Measurements from ENCODE around the gene ETHE1. TPM values are rescaled to one million over a fixed set of nuclear protein-coding genes. Genes with fewer than 3 reads are reported as not detected.
"Not testable (repeated sequence)": the region's sequence is repeated elsewhere in the genome, so short reads cannot be mapped to it uniquely, and the experiment has no call there.

The ETHE1 gene
- total RNA-seq, 1 experiment from 2014 or later: 15.0 TPM

DNA sequence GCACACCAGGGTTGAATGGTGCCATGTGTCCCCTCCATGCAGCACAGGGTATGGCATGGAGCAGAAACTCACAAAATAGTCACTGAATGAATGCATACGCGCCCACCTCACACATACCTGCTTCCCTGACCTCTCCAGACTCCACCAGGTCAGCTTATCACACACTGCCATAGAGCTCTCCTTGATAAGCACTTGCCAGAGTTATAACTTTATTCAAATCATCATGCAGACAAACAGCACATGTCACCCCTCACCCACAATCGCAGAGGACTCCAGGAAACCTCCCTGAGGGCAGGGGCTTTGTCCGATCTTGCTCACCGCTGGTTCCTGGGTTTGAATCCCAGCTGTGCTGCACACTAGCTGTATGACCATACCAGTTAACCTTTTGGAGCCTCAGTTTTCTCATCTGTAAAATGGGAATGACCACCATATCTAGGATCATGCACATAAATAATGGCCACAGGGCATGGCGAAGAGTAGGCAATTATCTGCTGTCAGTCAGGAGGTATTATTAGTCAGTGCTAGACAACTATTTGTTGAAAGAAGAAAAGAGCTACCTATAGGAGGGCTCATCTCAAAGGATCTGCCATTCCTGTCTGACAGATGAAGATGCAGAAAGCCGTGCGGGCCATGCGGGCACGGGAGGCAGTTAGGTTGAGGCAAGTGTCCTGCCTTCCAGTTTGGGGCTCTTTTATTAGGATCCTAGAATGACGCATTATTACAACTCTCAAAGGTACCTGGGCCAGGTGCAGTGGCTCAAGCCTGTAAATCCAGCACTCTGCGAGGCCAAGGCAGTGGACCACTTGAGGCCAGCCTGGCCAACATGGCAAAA is 34.4 kb upstream of the ETHE1 start:
- DNase-seq: no peak
- no peak overlapping the region for H3K4me3 ChIP-seq (ENCODE audit: insufficient read depth, low read depth, low read length)
- H3K27me3 ChIP-seq (ENCODE audit: control insufficient read depth, insufficient read depth, low read length): no peaks in the 10 kb centered on the region
- peaks cover 2% of the 10 kb centered on the region for H3K36me3 ChIP-seq (replicated peaks; ENCODE audit: control insufficient read depth, insufficient read depth, low read length)

DNA sequence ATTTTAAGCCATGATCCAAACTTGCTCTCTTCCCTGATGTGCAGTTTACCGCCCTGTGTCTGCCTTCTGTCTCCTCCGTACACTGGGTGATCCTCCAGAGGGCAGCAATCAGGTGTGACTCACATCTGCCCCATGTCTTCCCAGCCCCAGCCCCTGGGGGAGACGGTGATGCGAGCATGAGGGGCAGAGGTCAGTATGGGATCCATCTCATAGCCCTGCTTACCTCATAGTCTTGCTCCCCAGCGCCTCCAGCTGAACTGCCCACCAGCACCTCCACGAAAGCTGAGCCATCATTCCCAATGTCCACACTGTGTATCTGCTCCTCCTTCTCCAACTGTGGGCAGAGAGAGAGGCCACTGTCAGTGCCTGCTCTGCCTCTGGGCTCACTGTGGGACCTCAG is 33.7 kb upstream of the ETHE1 start:
- Histone ChIP-seq H3K27me3 (ENCODE audit: control insufficient read depth, insufficient read depth, low read length) (no peaks in the 10 kb centered on the region), H3K4me3 (ENCODE audit: insufficient read depth, low read depth, low read length) (no peak overlapping the region), H3K36me3 (replicated peaks; ENCODE audit: control insufficient read depth, insufficient read depth, low read length) (peaks cover 2% of the 10 kb centered on the region)
- peak; percentile 76 for DNase-seq

DNA sequence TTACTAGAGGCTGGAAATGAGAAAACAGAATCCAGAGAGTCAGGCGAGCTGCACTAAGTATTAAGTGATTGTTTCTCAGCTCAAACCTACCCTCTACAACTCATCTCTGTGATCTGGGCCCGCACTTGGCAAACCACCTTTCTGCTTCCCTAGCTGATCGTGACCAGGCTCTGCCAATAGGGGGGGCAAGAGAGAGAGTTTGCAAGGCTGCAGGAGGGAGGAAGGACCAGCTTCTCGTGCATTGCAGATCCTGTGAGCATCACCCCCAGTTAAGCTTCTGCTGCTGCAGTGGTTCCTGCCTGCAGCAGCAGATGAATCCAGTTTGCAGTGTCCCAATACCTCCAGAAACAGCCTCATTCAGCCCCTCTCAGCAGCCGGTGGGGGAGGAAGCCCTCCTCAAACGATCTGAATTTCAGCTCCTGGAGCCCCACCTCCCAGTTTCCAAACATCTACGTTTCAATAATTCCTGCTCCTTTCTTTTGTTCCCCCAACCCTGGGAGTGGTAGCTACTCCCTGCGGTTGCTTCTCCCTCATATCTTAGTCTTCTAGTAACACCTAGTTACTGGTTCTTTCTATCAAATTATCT is 28.3 kb upstream of the ETHE1 start:
- Histone ChIP-seq H3K4me3 (ENCODE audit: insufficient read depth, low read depth, low read length) (no peak overlapping the region), H3K36me3 (replicated peaks; ENCODE audit: control insufficient read depth, insufficient read depth, low read length) (peaks cover 11% of the 10 kb centered on the region)
- DNase-seq: peak; percentile 92

DNA sequence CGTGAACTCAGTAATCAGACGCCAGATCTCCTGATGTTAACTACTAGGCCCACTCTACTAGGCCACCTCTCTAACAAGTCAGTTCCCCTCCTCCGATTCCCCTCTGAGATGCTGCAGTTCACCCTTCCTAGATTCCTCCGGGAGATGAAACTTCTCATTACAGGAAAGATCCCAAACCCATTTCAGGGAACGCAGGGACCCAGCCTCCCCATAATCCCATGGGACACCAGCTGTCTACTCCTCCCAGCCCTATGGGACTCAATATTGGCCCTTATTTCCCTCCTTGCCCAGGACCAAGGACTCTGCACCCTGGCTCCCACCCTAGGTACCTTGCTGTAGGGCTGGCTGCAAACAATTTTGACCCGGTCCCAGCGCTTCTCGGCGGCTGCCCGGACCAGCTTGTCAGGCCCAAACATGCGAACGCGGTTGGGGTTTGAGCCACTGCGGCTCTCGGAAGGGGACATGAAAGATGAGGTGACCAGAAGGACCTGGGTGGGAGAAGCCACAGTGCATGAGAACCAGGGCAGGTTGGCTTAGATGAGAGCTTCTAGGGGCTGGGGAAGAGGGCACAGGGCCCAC is 27.4 kb upstream of the ETHE1 start:
- DNase-seq: no peak
- Histone ChIP-seq H3K27me3 (ENCODE audit: control insufficient read depth, insufficient read depth, low read length) (no peaks in the 10 kb centered on the region), H3K4me3 (ENCODE audit: insufficient read depth, low read depth, low read length) (no peak overlapping the region), H3K36me3 (replicated peaks; ENCODE audit: control insufficient read depth, insufficient read depth, low read length) (peaks cover 11% of the 10 kb centered on the region)

More for the DNA sequence above, 28.3 kb upstream of the ETHE1 start:
- no peaks in the 10 kb centered on the region for H3K27me3 ChIP-seq (ENCODE audit: control insufficient read depth, insufficient read depth, low read length)

DNA sequence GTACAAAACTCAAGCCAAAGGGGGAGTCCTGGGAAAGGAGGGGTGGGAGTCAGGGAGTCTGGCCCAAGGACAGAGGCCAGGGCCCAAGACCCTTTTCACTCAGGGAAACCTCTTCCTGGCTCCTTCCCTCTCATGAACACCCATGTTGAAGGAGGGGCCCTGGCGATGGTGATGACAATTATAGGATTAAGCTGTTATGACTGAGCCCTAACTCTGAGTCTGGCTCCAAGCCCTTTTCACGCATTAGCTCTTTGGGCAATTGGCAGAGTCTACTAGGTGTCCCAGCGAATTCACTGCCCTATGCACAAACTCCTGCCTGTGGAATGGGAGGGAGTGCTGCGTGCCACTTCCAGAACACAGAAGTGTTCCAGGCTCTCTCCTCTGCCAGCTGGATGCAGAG is 26.7 kb upstream of the ETHE1 start:
- no peak for DNase-seq
- Histone ChIP-seq H3K4me3 (ENCODE audit: insufficient read depth, low read depth, low read length) (no peak overlapping the region), H3K36me3 (replicated peaks; ENCODE audit: control insufficient read depth, insufficient read depth, low read length) (peaks cover 11% of the 10 kb centered on the region), H3K27me3 (ENCODE audit: control insufficient read depth, insufficient read depth, low read length) (no peaks in the 10 kb centered on the region)

DNA sequence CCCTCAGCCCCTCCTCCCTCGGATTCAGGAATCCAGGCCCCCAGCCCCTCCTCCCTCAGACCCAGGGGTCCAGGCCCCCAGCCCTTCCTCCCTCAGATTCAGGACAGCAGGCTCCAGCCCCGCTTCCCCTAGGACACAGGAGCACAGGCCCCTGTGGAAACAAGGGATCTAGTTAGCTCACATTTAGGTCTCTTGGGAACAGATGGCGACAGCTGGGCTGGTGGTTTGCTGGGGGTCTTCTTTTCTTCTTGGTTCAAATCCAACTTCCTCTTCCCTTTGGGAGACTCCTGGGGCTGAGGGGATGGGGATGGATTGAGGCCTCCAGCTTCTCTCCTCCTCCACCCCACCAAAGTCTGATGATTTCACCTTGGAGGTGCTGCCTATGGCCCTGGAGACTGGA is 25.6 kb upstream of the ETHE1 start:
- H3K27me3 ChIP-seq (ENCODE audit: control insufficient read depth, insufficient read depth, low read length): no peaks in the 10 kb centered on the region
- no peak overlapping the region for H3K4me3 ChIP-seq (ENCODE audit: insufficient read depth, low read depth, low read length)
- DNase-seq: no peak
- peaks cover 11% of the 10 kb centered on the region for H3K36me3 ChIP-seq (replicated peaks; ENCODE audit: control insufficient read depth, insufficient read depth, low read length)

DNA sequence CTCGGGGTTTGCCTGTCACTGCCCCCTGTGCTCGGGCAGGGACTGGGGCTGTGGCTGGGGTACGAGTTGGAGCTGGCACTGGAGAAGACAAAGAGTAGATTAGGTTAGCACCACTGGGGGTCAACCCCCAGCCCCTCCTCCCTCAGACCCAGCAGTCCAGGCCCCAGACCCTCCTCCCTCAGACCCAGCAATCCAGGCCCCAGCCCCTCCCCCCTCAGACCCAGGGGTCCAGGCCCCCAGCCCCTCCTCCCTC is 25.1 kb upstream of the ETHE1 start:
- Histone ChIP-seq H3K27me3 (ENCODE audit: control insufficient read depth, insufficient read depth, low read length) (no peaks in the 10 kb centered on the region), H3K4me3 (ENCODE audit: insufficient read depth, low read depth, low read length) (no peak overlapping the region)

DNA sequence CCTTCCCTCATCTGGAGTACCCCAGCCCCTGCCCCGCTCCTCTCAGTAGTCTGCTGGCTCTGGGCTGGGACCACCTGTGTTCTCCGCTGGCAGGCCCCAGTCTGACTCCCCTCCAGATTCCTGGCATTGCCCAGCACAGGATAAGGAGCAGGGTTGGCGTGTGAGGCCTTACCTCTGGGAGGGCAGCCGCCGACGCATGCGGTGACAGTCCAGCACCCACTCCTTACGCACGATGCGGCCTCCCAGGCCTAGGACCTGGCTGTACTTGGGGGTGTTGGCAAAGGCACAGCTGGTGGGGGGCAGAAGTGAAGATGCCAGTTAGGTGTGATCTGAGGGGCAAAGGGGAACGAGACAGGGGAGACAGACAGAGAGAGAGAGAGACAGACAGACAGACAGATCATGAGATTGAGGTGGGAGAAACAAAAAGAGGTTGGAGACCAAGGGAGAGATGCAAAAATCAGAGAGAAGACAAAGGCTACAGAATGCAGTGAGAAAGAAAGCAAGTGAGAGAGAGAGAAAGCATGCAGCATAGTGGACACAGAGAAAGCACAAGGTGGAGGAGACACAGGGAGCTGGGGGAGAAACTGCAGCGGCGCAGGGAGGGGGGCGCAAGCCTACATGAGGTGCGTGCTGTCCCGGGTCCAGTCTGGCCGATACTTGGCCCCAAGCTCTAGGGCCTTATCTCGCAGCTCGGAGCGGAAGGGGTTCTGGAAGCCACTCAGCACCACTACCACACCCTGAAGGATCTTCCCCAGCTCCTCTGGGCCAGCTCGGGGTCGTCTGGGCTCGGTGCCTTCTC is 24.6 kb upstream of the ETHE1 start:
- H3K27me3 ChIP-seq (ENCODE audit: control insufficient read depth, insufficient read depth, low read length): no peaks in the 10 kb centered on the region
- peak; percentile 42 for DNase-seq
- peaks cover 12% of the 10 kb centered on the region for H3K36me3 ChIP-seq (replicated peaks; ENCODE audit: control insufficient read depth, insufficient read depth, low read length)

More for the DNA sequence above, 25.1 kb upstream of the ETHE1 start:
- peaks cover 11% of the 10 kb centered on the region for H3K36me3 ChIP-seq (replicated peaks; ENCODE audit: control insufficient read depth, insufficient read depth, low read length)
- no peak for DNase-seq

DNA sequence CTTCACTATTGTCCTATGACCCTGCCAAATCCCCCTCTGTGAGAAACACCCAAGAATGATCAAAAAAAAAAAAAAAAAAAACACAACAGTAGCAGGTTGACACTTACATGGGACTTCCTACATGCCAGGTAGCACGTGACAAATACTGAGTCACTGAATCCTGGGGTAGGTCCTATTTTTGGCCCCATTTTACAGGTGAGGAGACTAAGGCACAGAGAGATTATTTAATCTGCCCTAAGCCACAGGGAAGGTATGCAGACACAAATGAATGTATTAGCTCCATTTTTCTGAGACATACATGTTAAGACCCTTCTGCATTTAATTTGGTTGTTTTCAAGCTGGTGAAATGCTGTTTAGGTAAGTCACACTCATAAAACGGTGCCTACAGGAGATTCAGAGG is 21.7 kb upstream of the ETHE1 start:
- H3K4me3 ChIP-seq (ENCODE audit: insufficient read depth, low read depth, low read length): no peak overlapping the region
- DNase-seq: no peak
- no peaks in the 10 kb centered on the region for H3K27me3 ChIP-seq (ENCODE audit: control insufficient read depth, insufficient read depth, low read length)
- H3K36me3 ChIP-seq (replicated peaks; ENCODE audit: control insufficient read depth, insufficient read depth, low read length): peaks cover 14% of the 10 kb centered on the region

More for the DNA sequence above, 24.6 kb upstream of the ETHE1 start:
- H3K4me3 ChIP-seq (ENCODE audit: insufficient read depth, low read depth, low read length): no peak overlapping the region

DNA sequence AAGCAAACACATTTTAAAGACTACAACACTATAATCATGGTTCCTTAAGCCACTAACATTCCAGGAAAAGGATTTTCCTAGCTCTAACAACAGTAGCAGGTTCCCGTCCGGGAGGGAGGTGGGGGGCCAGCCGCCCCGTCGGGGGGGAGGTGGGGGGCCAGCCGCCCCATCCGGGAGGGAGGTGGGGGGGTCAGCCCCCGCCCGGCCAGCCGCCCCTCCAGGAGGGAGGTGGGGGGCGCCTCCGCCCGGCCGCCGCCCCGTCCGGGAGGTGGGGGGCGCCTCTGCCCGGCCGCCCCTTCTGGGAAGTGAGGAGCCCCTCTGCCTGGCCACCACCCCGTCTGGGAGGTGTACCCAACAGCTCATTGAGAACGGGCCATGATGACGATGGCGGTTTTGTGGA is 20.9 kb upstream of the ETHE1 start:
- not testable (repeated sequence) for DNase-seq; H3K4me3 ChIP-seq (ENCODE audit: insufficient read depth, low read depth, low read length); H3K27me3 ChIP-seq (ENCODE audit: control insufficient read depth, insufficient read depth, low read length)
- H3K36me3 ChIP-seq (replicated peaks; ENCODE audit: control insufficient read depth, insufficient read depth, low read length): peaks cover 20% of the 10 kb centered on the region

DNA sequence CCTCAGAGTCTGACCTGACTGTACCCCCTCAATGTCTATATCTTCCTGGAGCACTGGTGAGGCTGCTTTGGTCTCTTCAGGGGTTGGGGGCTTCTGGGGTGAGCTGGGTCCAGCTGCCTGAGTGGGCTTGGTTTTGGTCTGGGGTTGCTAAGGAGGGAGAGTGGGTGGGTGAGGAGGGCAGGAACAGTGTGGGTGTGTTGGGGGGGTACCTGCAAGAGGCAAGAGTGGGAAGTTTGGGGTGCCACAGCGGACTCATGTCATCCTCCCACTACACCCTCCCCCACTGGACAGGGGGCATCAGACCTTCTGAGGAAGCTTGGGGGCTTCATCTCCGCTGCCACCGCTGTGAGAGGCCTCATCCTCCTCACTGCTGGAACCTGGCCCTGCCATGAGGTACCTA is 19.6 kb upstream of the ETHE1 start:
- Histone ChIP-seq H3K36me3 (replicated peaks; ENCODE audit: control insufficient read depth, insufficient read depth, low read length) (peaks cover 21% of the 10 kb centered on the region), H3K4me3 (ENCODE audit: insufficient read depth, low read depth, low read length) (no peak overlapping the region), H3K27me3 (ENCODE audit: control insufficient read depth, insufficient read depth, low read length) (no peaks in the 10 kb centered on the region)
- DNase-seq: no peak

DNA sequence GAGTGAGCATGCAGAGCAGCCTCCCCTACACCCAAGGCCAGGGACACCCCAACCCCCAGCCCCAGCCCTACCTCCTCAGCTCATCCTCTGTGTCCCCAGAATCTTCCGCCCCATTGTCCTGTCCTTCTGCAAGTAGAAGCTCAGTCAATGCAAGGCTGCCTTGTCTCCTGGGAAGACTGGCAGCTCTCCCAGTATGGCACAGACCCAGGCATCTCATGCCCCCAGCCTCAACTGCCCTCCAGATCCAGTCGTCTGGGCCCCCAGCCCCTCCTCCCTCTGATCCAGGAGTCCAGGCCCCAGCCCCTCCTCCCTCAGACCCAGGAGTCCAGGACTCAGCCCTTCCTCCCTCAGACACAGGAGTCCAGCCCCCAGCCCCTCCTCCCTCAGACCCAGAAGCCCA is 19.0 kb upstream of the ETHE1 start:
- H3K27me3 ChIP-seq (ENCODE audit: control insufficient read depth, insufficient read depth, low read length): no peaks in the 10 kb centered on the region
- H3K4me3 ChIP-seq (ENCODE audit: insufficient read depth, low read depth, low read length): no peak overlapping the region
- peaks cover 22% of the 10 kb centered on the region for H3K36me3 ChIP-seq (replicated peaks; ENCODE audit: control insufficient read depth, insufficient read depth, low read length)
- no peak for DNase-seq

DNA sequence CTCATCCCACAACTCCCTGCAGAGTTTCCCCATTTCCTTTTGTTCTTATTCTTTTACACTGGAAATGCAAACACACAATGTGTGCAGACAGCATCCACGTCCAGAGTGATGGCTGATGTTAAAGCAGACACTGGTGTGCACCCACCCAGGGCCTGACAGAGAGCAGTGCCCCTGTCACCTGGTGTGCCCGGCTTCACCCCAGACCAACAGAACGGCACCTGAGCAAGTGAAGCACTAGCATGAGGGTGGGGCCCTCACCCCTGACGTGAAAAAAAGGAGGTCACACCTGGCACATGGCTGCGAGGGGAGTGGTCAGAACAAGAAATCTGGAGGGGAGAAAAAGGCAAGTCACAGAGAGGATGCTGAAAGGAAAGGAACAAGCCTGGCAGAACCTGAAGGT is 18.3 kb upstream of the ETHE1 start:
- Histone ChIP-seq H3K27me3 (ENCODE audit: control insufficient read depth, insufficient read depth, low read length) (no peaks in the 10 kb centered on the region), H3K4me3 (ENCODE audit: insufficient read depth, low read depth, low read length) (no peak overlapping the region), H3K36me3 (replicated peaks; ENCODE audit: control insufficient read depth, insufficient read depth, low read length) (peaks cover 22% of the 10 kb centered on the region)
- DNase-seq: no peak

DNA sequence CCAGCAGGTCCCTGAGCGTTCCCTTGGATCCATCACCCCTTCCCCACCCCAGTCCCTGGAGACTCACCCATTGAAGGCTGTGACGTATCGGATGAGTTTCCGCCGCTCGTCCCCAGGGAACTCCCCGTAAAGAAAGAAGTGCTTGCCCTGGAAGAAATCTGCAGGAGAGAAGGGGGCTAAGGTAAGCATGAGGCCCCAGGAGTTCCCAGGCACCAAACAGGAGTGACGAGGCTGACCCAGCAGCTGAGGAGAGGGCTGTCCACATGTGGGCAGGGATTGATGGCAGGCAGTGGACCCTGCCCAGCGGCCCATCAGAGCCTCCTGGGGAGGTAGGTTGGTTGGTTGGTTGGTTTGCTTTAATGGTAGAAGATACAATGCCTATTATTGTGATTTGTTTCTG is 17.1 kb upstream of the ETHE1 start:
- H3K4me3 ChIP-seq (ENCODE audit: insufficient read depth, low read depth, low read length): no peak overlapping the region
- H3K27me3 ChIP-seq (ENCODE audit: control insufficient read depth, insufficient read depth, low read length): no peaks in the 10 kb centered on the region
- H3K36me3 ChIP-seq (replicated peaks; ENCODE audit: control insufficient read depth, insufficient read depth, low read length): peaks cover 23% of the 10 kb centered on the region
- no peak for DNase-seq
